ENCODE results near the gene ERV3-1. TPM values are rescaled to one million over a fixed set of nuclear protein-coding genes. Genes with fewer than 3 reads are reported as not detected.

ERV3-1 gene
- total and polyA plus RNA-seq, 2 experiments from 2014 or later: 15.3 to 26.8 TPM

DNA sequence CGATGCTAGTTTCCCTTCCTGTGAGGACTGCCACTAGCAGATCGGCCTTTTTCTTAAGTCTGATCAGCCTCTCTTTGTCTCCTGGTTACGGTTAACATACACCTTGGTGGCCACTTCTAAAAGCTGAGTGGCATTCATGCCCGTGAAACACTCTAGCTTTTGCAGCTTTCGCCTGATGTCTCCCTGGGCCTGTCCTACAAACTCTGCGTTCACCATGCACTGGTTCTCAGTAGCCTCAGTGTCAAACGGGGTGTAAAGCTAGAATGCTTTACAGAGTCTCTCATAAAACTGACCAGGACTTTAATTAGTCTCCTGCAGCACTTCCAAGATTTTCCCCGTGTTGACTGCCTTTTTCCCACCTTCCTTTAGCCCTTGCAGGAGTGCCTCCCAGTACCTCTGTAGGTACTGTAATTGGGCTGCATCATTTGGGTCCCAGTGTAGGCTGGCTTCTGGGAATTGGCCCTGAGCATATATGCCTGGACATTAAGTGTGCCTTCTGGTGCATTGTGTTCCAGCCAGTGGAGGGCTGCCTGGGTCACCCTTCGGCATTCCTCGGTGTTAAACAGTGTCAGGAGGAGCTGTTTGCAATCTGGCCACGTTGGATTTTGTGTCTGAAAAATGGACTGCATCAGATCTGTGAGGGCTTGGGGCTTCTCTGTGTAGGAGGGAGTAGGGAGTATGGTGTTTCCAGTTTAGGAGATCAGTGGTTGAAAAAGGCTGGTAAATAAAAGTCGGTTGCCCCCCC, 9.2 kb downstream of the ERV3-1 start (continued):
- TF ChIP-seq EZH2 (IDR thresholded peaks at IDR 0.05; ENCODE audit: low read depth, unreplicated experiment) (no peak), POLR2AphosphoS5 (IDR thresholded peaks at IDR 0.05; ENCODE audit: low read depth) (no peak), NANOG (IDR thresholded peaks at IDR 0.05; ENCODE audit: borderline replicate concordance) (no peak), JUNB (IDR thresholded peaks at IDR 0.05; ENCODE audit: unreplicated experiment) (no peak)
- TF ChIP-seq, protein P1, sequence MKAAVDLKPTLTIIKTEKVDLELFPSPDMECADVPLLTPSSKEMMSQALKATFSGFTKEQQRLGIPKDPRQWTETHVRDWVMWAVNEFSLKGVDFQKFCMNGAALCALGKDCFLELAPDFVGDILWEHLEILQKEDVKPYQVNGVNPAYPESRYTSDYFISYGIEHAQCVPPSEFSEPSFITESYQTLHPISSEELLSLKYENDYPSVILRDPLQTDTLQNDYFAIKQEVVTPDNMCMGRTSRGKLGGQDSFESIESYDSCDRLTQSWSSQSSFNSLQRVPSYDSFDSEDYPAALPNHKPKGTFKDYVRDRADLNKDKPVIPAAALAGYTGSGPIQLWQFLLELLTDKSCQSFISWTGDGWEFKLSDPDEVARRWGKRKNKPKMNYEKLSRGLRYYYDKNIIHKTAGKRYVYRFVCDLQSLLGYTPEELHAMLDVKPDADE (IDR thresholded peaks at IDR 0.05): no peak

DNA sequence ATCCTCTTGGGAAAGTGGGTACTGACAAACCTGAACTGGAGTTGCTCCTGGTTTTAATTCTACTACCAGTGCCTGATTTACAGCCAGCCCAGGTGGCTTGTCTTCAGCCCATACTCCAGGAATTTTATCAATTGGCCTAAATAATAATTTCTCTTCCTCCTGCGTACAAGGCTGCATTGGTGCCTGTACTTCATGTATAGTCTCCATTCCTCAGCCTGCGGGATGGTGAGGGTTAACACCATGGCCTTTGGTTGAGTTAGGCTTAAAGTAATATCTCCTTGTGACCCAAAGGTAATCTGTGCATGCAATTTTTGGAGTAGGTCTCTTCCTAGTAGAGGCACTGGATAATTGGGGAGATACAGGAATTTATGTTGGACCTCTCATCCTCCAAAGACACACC, 10.2 kb downstream of the ERV3-1 start:
- Histone ChIP-seq H3K36me3 (ENCODE audit: insufficient read depth) (peaks cover 3% of the 10 kb centered on the region; the same call in 1 of the 2 replicates), H2AFZ (no peak overlapping the region), H3K4me1 (ENCODE audit: insufficient read depth) (peaks cover 14% of the 10 kb centered on the region), H4K20me1 (replicated peaks; ENCODE audit: insufficient read depth) (no peaks in the 10 kb centered on the region), H3F3A (replicated peaks; ENCODE audit: low read depth) (no peaks in the 10 kb centered on the region), H3K4me2 (no peak overlapping the region), H3K27ac (ENCODE audit: low read depth) (no peak overlapping the region), H3K9me2 (ENCODE audit: insufficient read depth) (peaks cover 20% of the 10 kb centered on the region; the same call in 1 of the 2 replicates), H3K79me2 (replicated peaks; ENCODE audit: insufficient read depth) (peaks cover 9% of the 10 kb centered on the region), H3K4me3 (no peak overlapping the region), H3K27me3 (ENCODE audit: insufficient read depth) (no peaks in the 10 kb centered on the region)
- Mint-ChIP-seq H3K27ac (no peak overlapping the region), H3K36me3 (ENCODE audit: low read depth) (peaks cover 96% of the 10 kb centered on the region), H3K4me3 (no peak overlapping the region; the same call in 2 of the 3 replicates), H3K27me3 (ENCODE audit: insufficient read depth, low read depth, poor library complexity) (peaks cover 5% of the 10 kb centered on the region), H3K4me1 (peaks cover 19% of the 10 kb centered on the region), H3K9me3 (peaks cover 89% of the 10 kb centered on the region)
- DNase-seq (ENCODE audit: low spot score) (no peak), ATAC-seq (no peak)
- TF ChIP-seq EZH2phosphoT487 (IDR thresholded peaks at IDR 0.05; ENCODE audit: unreplicated experiment): no peak

DNA sequence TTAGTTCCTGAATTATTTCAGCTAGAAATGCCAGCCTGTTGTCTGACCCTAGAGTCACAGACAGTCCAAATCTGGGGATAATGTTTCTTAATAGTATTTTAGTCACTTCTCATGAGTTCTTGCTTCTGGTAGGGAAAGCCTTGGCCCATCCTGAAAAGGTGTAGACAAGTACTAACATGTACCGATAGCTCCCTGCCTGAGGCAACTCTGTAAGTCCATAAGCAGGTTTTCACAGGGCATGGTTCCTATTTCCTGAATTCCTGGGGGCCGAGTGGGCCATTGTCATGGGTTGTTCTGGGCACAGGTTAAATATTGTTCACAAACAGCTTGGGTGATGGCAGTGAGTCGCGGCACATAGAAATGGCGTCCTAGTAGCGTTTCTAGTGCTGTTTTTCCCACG, 12.6 kb downstream of the ERV3-1 start:
- H3K36me3 Mint-ChIP-seq (ENCODE audit: low read depth): peaks cover 95% of the 10 kb centered on the region
- no peak overlapping the region for H3K4me3 Mint-ChIP-seq
- H3K4me1 Mint-ChIP-seq: peaks cover 18% of the 10 kb centered on the region
- Histone ChIP-seq H3K27me3 (ENCODE audit: insufficient read depth) (no peaks in the 10 kb centered on the region), H3K4me1 (ENCODE audit: insufficient read depth) (peaks cover 14% of the 10 kb centered on the region), H3K79me2 (replicated peaks; ENCODE audit: insufficient read depth) (no peaks in the 10 kb centered on the region), H3K27ac (ENCODE audit: low read depth) (no peak overlapping the region), H3K4me2 (no peak overlapping the region), H3K9me2 (ENCODE audit: insufficient read depth) (peaks cover 16% of the 10 kb centered on the region; the same call in 1 of the 2 replicates), H4K20me1 (replicated peaks; ENCODE audit: insufficient read depth) (no peaks in the 10 kb centered on the region), H2AFZ (no peak overlapping the region), H3K36me3 (ENCODE audit: insufficient read depth) (peaks cover 10% of the 10 kb centered on the region), H3K4me3 (no peak overlapping the region), H3F3A (replicated peaks; ENCODE audit: low read depth) (no peaks in the 10 kb centered on the region)
- no peaks in the 10 kb centered on the region for H3K27me3 Mint-ChIP-seq (ENCODE audit: insufficient read depth, low read depth, poor library complexity)
- no peak for DNase-seq (ENCODE audit: low spot score)
- no peak for ATAC-seq
- H3K27ac Mint-ChIP-seq: no peak overlapping the region
- TF ChIP-seq ZNF114 (CRISPR knock-in tag; IDR thresholded peaks at IDR 0.05) (no peak), ZNF331 (CRISPR knock-in tag; IDR thresholded peaks at IDR 0.05; ENCODE audit: low read depth) (no peak)
- TF ChIP-seq, protein P1 (IDR thresholded peaks at IDR 0.05): no peak
- H3K9me3 Mint-ChIP-seq: peaks cover 88% of the 10 kb centered on the region

All from GM23338 (cell line).